Tibial artery (tissue), 4 donors: Measurements from ENCODE around the gene FNDC5.

Experiments used
- DNase-seq, 2 donors: peaks; one replicate each; pipeline ENCODE4 v3.0.0-alpha.2; 2019
- H3K27ac ChIP-seq, 2 donors: fragments of 200-600 bp; sonication (generic) in 1 of 2; 1 replicate in 1 of 2; 2 replicates in 1 of 2; pipeline ENCODE4 v1.5.1; 2018 to 2019; ENCODE audit warnings: mild to moderate bottlenecking in 1 of 2
- H3K27me3 ChIP-seq, 2 donors: fragments of 200-600 bp; sonication (generic) in 1 of 2; one replicate each; pipeline versions ENCODE4 v1.5.1 to v1.6.0; 2016 to 2019
- H3K36me3 ChIP-seq, 3 donors: fragments of 200-600 bp; sonication (generic) in 2 of 3; one replicate each; pipeline ENCODE4 v1.5.1; 2016 to 2019; ENCODE audit warnings: mild to moderate bottlenecking in 2 of 3
- H3K4me1 ChIP-seq, 4 donors: fragments of 200-600 bp; sonication (generic) in 2 of 4; 1 replicate in 3 of 4; 2 replicates in 1 of 4; pipeline ENCODE4 v1.5.1; 2016 to 2019
- H3K4me3 ChIP-seq, 2 donors: fragments of 200-600 bp; sonication (generic) in 1 of 2; 1 replicate in 1 of 2; 2 replicates in 1 of 2; pipeline ENCODE4 v1.5.1; 2018 to 2019; ENCODE audit warnings: mild to moderate bottlenecking in 2 of 2
- H3K9me3 ChIP-seq, 3 donors: fragments of 200-600 bp; sonication (generic) in 1 of 3; one replicate each; pipeline ENCODE4 v1.5.1; 2016 to 2019
- intact Hi-C: fragments of 100-400 bp; cut with DNase I; formaldehyde crosslinking; loops from one replicate; pipeline ENCODE4 v1.15.0; 2023; ENCODE audit warnings: low total_unique reads
- TF ChIP-seq, protein P1 (sequence below), 2 experiments: fragments of 200-600 bp in 1 of 2; fragments of 450-650 bp in 1 of 2; IDR thresholded peaks; one replicate each; pipeline ENCODE4 v1.5.1; 2017 to 2019; ENCODE audit warnings: antibody characterized with exemption in 2 of 2, mild to moderate bottlenecking in 1 of 2, moderate library complexity in 1 of 2

Gene FNDC5

GRCh38 chr1:32895325-32896215 lies 24.9 kb upstream of the FNDC5 start:
- Histone ChIP-seq H3K27ac (no peak overlapping the region), H3K27me3 (peaks cover 0 to 47% of the 10 kb centered on the region in 2 donors), H3K4me1 (peaks cover 0 to 28% (median 17%) of the 10 kb centered on the region in 4 donors), H3K4me3 (no peak overlapping the region), H3K36me3 (peaks cover 0 to 17% (median 0%) of the 10 kb centered on the region in 3 donors), H3K9me3 (no peaks in the 10 kb centered on the region)
- intact Hi-C loops = no loop called here
- peak in 1 of 2 donors; percentile 57 for DNase-seq
- TF ChIP-seq, protein P1, sequence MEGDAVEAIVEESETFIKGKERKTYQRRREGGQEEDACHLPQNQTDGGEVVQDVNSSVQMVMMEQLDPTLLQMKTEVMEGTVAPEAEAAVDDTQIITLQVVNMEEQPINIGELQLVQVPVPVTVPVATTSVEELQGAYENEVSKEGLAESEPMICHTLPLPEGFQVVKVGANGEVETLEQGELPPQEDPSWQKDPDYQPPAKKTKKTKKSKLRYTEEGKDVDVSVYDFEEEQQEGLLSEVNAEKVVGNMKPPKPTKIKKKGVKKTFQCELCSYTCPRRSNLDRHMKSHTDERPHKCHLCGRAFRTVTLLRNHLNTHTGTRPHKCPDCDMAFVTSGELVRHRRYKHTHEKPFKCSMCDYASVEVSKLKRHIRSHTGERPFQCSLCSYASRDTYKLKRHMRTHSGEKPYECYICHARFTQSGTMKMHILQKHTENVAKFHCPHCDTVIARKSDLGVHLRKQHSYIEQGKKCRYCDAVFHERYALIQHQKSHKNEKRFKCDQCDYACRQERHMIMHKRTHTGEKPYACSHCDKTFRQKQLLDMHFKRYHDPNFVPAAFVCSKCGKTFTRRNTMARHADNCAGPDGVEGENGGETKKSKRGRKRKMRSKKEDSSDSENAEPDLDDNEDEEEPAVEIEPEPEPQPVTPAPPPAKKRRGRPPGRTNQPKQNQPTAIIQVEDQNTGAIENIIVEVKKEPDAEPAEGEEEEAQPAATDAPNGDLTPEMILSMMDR (IDR thresholded peaks at IDR 0.05) = no peak

GRCh38 chr1:32894681-32895080 lies 24.0 kb upstream of the FNDC5 start:
- Histone ChIP-seq H3K4me3 (no peak overlapping the region), H3K27ac (no peak overlapping the region), H3K27me3 (peaks cover 0 to 45% of the 10 kb centered on the region in 2 donors), H3K9me3 (no peaks in the 10 kb centered on the region), H3K36me3 (peaks cover 0 to 17% (median 0%) of the 10 kb centered on the region in 3 donors), H3K4me1 (peaks cover 0 to 19% (median 13%) of the 10 kb centered on the region in 4 donors)
- TF ChIP-seq, protein P1 (IDR thresholded peaks at IDR 0.05) = no peak
- intact Hi-C loops = no loop called here
- peak in 1 of 2 donors; percentile 59 for DNase-seq

DNA sequence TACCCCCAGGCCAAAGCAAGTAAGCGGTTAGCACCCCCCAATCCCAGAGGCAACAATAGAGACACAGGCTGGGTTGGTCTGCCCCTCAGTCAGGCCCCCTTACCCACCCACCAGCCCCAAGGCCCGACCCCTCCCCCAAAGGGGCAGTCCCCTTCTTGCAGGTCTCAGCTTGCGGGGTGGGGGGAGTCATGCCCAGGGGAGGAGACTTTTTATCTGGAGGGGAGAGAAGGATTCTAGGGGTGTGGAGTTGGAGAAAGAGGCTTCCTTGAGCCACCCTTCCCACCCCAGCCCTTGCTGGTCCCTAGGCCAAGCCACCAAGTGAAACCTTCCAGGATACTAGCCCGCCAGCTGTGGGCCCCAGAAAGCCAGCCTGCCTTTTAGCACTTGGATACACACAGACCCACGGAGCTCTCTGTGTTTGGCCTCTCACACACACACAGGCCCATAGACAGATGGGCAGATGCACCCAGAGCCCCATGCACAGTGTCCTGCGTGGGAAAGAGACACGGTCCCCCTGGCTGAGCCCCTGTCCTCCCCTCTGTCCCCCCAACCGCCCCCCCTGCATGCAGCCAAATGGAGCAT lies 23.4 kb upstream of the FNDC5 start:
- H3K4me1 ChIP-seq = peaks cover 0 to 18% (median 13%) of the 10 kb centered on the region in 4 donors
- no peak overlapping the region for H3K27ac ChIP-seq
- TF ChIP-seq, protein P1 (IDR thresholded peaks at IDR 0.05) = no peak
- peaks cover 0 to 17% (median 0%) of the 10 kb centered on the region in 3 donors for H3K36me3 ChIP-seq
- peak in 1 of 2 donors; percentile 62 for DNase-seq
- H3K4me3 ChIP-seq = no peak overlapping the region
- intact Hi-C loops = no loop called here
- no peaks in the 10 kb centered on the region for H3K9me3 ChIP-seq
- H3K27me3 ChIP-seq = peaks cover 0 to 45% of the 10 kb centered on the region in 2 donors

- Histone ChIP-seq H3K4me1 (peaks cover 0 to 18% (median 13%) of the 10 kb centered on the region in 4 donors), H3K9me3 (no peaks in the 10 kb centered on the region), H3K4me3 (peak overlapping the region; percentile 31 to 47), H3K36me3 (peaks cover 0 to 17% (median 0%) of the 10 kb centered on the region in 3 donors), H3K27ac (no peak overlapping the region), H3K27me3 (peaks cover 0 to 50% of the 10 kb centered on the region in 2 donors)
- DNase-seq = peak in 1 of 2 donors; percentile 69
- intact Hi-C loops = no loop called here
- TF ChIP-seq, protein P1 (IDR thresholded peaks at IDR 0.05) = no peak
Measured at GRCh38 chr1:32893198-32894018, 22.7 kb upstream of the FNDC5 start.
